GM13977 (cell line): ENCODE results near the gene PPM1B.

Experiments
- DNase-seq: peaks from one replicate; pipeline ENCODE4 v3.0.0; 2012; ENCODE audit warnings: low spot score
- in situ Hi-C: fragments of 300-500 bp; cut with MboI; formaldehyde crosslinking; loops from one replicate; pipeline ENCODE4 v1.12.0; 2022; ENCODE audit warnings: low sequenced_read_pairs, low pct_unique_long_range_greater_than_20kb, mixed read lengths, inconsistent platforms; ENCODE audit not compliant: unreplicated experiment
- TF ChIP-seq, protein P1 (sequence below): IDR thresholded peaks from 2 replicates; pipeline ENCODE4 v1.5.1; 2012; ENCODE audit warnings: mild to moderate bottlenecking, control low read depth; ENCODE audit not compliant: insufficient read depth; ENCODE audit errors: extremely low read depth, missing control alignments

The PPM1B gene

DNA sequence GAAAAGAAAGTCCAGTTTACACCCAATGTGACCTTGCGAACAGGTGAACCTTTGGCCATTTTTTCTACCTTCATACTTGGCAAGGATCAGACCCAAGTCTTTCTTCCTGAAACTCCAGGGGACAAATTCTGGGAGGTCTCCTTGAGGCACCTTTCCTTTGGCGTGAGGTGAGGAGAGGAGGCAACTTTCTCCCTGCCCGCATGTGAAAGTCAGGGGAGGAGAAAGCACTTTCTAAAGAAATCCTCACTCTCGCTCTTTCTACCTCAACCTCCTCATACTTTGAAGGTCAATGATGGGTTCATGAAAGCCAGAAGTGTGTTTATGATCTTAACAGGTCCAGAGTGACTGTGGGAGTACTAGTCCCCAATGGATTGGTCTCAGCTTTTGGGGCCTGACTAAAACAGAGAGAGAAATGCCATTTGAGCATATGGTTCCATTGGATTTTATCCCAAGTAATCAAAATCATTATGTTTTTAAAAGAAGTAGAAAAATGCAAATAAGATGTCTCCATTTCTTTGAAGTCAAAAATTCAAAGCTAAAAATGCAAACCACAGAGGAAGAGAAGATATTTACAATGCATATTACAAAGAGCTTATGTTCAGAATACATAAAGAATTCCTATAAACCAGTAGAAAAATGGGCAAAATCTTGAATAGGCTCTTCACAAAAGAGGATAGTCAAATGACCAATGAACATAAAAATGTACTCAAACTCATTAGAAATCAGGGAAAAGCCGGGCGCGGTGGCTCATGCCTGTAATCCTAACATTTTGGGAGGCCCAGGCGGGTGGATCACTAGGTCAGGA is 15.6 kb upstream of the PPM1B start:
- DNase-seq = no peak
- in situ Hi-C loops = no loop called here
- TF ChIP-seq, protein P1, sequence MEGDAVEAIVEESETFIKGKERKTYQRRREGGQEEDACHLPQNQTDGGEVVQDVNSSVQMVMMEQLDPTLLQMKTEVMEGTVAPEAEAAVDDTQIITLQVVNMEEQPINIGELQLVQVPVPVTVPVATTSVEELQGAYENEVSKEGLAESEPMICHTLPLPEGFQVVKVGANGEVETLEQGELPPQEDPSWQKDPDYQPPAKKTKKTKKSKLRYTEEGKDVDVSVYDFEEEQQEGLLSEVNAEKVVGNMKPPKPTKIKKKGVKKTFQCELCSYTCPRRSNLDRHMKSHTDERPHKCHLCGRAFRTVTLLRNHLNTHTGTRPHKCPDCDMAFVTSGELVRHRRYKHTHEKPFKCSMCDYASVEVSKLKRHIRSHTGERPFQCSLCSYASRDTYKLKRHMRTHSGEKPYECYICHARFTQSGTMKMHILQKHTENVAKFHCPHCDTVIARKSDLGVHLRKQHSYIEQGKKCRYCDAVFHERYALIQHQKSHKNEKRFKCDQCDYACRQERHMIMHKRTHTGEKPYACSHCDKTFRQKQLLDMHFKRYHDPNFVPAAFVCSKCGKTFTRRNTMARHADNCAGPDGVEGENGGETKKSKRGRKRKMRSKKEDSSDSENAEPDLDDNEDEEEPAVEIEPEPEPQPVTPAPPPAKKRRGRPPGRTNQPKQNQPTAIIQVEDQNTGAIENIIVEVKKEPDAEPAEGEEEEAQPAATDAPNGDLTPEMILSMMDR = no peak

DNA sequence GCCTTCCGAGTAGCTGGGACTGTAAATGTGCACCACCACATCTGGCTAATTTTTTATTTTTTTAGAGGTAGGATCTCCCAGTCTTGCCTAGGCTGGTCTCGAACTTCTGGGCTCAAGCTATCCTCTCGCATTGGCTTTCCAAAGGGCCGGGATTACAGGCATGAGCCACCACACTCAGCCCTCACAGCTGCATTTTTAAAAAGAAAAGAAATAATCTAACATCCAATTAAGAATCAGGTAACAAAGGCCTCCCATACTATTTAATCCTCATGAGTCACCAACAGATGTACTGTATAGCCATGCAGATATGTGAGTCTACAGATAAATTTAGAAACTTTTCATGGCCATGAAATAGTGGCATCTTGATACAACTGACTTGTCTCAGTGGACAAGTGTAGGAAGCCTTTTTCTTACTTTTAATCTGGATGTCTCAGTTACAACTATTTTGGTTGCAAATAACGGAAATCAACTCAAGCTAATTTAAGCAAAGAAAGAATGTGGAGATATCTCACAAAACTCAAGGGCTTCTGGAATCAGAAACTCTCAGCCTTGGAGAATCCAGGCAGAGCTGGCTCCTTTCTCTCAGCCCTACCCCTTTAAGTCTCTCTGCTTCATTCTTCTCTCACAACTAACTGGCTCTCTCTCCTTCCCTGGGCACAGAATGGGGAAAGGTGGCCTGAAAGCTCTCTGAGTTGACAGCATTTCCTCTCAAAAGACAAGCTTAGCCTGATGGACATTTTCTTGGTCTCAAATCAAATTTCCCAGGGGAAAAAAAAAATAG is 12.8 kb upstream of the PPM1B start:
- TF ChIP-seq, protein P1 = no peak
- in situ Hi-C loops = no loop called here
- DNase-seq = no peak

DNA sequence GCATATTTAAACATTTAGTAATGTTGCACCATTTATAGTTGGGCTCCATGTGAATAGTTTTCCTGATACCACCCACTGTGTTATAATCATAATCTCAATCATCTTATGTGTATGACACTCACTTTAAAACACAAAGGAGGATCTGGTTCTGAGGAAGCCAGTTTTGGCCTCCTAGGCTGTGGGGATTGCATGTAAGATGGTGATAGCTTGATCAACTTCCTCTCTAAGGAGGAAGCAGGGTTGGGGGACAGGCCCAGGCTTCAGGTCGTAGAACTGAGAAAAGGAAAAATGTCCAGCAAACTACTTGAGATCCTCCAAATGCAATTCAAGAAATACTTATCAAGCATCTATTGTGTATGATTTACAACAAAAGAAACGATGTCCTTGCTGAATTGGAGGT is 4.9 kb upstream of the PPM1B start:
- in situ Hi-C loops = no loop called here
- TF ChIP-seq, protein P1 = no peak
- no peak for DNase-seq

DNA sequence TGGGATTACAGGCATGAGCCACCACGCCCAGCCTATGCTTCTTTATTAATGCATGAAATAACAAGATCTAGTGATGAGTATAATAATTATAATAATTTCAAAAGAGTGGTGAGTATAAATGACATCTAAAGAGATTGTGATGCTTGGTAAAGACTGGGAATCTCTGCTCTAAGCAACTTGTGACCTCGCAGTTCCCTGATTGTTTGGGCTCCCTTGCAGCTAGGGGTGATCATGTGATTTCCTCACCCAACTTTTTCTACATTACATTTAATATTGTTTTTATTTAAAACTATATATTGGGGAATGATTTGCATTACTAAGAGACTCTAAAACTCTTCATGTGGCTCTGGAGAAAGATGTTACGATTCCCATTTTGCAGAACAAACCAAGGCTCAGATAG is 4.1 kb upstream of the PPM1B start:
- TF ChIP-seq, protein P1 = no peak
- DNase-seq = no peak
- in situ Hi-C loops = no loop called here

DNA sequence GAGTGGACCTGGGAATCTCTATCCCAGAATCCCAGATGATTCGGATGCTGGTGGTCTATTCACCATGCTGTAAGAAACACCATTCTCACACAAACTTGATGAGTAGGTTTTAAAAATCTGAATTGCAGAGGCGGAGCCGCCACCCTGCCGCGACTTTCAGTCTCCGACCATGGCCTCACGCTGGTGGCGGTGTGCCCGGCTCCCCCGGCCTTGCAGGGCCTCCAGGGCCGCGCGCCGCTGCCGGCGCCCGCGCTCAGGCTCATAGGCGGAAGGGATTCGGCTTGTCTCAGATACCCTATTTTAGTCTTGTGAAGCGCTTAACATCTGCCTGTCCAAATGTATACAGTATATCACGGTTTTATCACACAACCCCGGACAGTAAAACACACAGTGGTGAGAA is 2.6 kb upstream of the PPM1B start:
- DNase-seq = no peak
- in situ Hi-C loops = no loop called here

DNA sequence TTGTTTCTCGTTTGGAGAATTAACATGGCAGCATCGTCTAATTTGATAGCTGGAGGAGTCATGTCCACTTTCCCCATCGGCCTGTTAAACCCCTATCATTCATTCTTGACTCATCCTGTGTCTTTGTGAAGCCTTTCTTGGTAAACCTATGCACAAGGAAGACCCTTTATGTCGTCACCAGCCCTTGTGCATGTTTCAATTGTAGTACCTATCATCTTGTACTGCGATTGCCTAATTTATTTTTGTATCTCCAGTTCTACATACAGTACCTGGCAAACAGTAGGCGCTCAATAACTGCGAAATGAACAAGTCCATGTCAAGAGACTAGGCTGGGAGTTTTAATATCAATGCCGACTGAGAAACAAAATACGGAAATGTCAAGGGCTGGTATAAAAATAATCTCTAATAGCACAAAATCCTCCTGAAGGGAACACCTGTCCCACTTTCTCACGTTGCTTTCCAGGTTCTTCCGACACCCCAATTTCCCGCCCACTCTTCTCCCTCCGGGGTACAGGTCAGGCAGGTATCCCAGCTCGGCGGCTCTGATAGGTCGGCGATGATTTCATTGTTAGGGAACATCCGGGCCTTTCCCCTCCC is 1.3 kb upstream of the PPM1B start:
- in situ Hi-C loops = no loop called here

More for the DNA sequence above, 2.6 kb upstream of the PPM1B start:
- TF ChIP-seq, protein P1 = no peak

More for the DNA sequence above, 1.3 kb upstream of the PPM1B start:
- DNase-seq = no peak
- TF ChIP-seq, protein P1 = no peak
